NCI-H2171 treated with DMSO at 0.1 percent for 48 hours (cell line): ENCODE measurements around the gene POLDIP3.
"Not testable (repeated sequence)": the region's sequence is repeated elsewhere in the genome, so short reads cannot be mapped to it uniquely, and the experiment has no call there.

Source experiments
- DNase-seq: peaks from one replicate; lab custom pipeline; 2025; lab: John Stamatoyannopoulos, UW

Gene POLDIP3

DNA sequence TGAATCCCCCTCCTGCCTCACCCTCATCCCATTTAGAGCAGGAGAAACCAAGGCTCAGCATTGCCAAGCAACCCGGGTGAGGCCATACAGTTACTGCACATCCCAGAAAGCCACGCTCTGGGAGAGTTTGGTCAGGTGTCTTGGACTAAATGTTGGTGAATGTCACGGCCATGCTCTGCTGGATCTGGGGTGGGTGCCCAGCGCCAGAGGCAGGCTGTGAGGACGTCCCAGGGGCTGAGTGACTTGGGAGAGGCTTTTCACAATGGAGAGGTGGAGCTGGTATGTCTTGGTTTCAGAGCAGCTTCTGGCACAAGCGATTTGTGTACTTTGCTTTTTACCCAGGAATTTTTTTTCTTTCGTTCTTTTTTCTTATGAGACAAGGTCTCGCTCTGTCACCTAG is 54.3 kb downstream of the POLDIP3 start:
- no peak for DNase-seq

- DNase-seq: peak; percentile 72
Observed at GRCh38 chr22:42553475-42554361, 61.0 kb downstream of the POLDIP3 start, which contains the start of gene SERHL2. SERHL2 (plus strand) TSS chr22:42553956; CDS start chr22:42554021, 65 bp downstream.

DNA sequence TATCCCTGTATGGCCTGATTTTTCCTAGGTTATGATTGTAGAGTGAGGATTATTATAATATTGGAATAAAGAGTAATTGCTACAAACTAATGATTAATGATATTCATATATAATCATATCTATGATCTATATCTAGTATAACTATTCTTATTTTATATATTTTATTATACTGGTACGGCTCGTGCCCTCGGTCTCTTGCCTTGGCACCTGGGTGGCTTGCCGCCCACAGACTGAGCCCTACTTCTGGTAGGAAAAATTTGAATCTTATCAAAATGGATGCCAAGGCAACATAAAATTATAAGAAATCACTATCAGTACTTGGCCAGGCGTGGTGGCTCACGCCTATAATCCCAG is 62.4 kb downstream of the POLDIP3 start:
- not testable (repeated sequence) for DNase-seq

- DNase-seq: no peak
Observed at GRCh38 chr22:42549331-42550060, 65.2 kb downstream of the POLDIP3 start.

GRCh38 chr22:42548597-42549330 is 65.9 kb downstream of the POLDIP3 start:
- DNase-seq: no peak

- not testable (repeated sequence) for DNase-seq
Observed at GRCh38 chr22:42548126-42548525, 66.6 kb downstream of the POLDIP3 start.

- DNase-seq: no peak
Observed at GRCh38 chr22:42547562-42547961, 67.1 kb downstream of the POLDIP3 start.

- DNase-seq: no peak
Observed at GRCh38 chr22:42544686-42545085, 70.0 kb downstream of the POLDIP3 start.

DNA sequence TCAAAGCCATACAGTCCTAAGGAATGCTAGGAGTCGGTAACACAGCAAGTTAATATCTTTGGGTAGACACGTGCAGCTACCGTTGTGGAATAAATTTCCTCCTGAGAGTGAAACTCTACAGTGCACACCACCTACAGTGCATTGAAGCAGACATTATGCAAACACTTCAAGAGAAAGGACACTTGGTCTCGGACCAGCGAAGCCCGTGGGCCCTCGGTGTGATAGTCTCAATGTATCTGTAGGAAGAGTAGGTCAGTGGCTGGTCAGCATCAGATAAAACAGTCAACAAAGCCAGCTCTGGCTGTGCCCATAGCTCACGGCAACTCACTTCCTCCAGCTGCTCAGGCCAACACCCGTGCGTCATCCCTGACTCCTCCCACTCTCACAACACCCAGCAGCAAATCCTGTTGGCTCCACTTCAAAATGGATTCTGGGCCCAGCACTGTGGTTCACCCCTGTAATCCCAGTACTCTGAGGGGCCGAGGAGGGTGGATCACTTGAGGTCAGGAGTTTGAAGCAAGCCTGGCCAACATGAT is 75.4 kb downstream of the POLDIP3 start:
- DNase-seq: not testable (repeated sequence)

GRCh38 chr22:42537199-42537831 is 77.4 kb downstream of the POLDIP3 start:
- not testable (repeated sequence) for DNase-seq

GRCh38 chr22:42536634-42537033 is 78.0 kb downstream of the POLDIP3 start:
- not testable (repeated sequence) for DNase-seq

GRCh38 chr22:42536166-42536565 is 78.5 kb downstream of the POLDIP3 start:
- no peak for DNase-seq

- not testable (repeated sequence) for DNase-seq
Observed at GRCh38 chr22:42535082-42535731, 79.5 kb downstream of the POLDIP3 start.
